Upper lobe of right lung (tissue), 1 donor: ENCODE data around the gene GPRC5C. TPM values are rescaled to one million over a fixed set of nuclear protein-coding genes. Genes with fewer than 3 reads are reported as not detected.
"Not testable (repeated sequence)": the region's sequence is repeated elsewhere in the genome, so short reads cannot be mapped to it uniquely, and the experiment has no call there.

Experiments
- ATAC-seq: fragments of 200-7000 bp; cut with Tn5 transposase; one replicate; pipeline ENCODE4 v1.9.1; 2020; ENCODE audit warnings: mild to moderate bottlenecking, moderate library complexity
- DNase-seq: peaks from one replicate; pipeline ENCODE4 v3.0.0-alpha.2; 2020
- H3K27ac ChIP-seq: fragments of 200-600 bp; one replicate; pipeline ENCODE4 v1.8.0; 2022
- H3K27me3 ChIP-seq: fragments of 200-600 bp; one replicate; pipeline ENCODE4 v1.8.0; 2022; ENCODE audit warnings: mild to moderate bottlenecking
- H3K36me3 ChIP-seq: fragments of 200-600 bp; one replicate; pipeline ENCODE4 v1.8.0; 2022
- H3K4me1 ChIP-seq: fragments of 200-600 bp; one replicate; pipeline ENCODE4 v1.8.0; 2022
- H3K4me3 ChIP-seq: fragments of 200-600 bp; one replicate; pipeline ENCODE4 v1.8.0; 2022; ENCODE audit warnings: mild to moderate bottlenecking
- H3K9me3 ChIP-seq: fragments of 200-600 bp; one replicate; pipeline ENCODE4 v1.8.0; 2022
- CTCF ChIP-seq: fragments of 200-600 bp; IDR thresholded peaks from one replicate; pipeline ENCODE4 v1.8.0; 2022; ENCODE audit warnings: antibody characterized with exemption
- intact Hi-C: fragments of 100-400 bp; cut with DNase I; formaldehyde crosslinking; loops from one replicate; pipeline ENCODE4 v1.11.0; 2022
- total RNA-seq: library from RNA; stranded (reverse); fragmentation: NEBNext Ultra II Directional; extraction: Animal tissue kit (Norgen Biotek cat#: 25700); gene quantifications from one replicate; pipeline ENCODE4 v1.2.1, GENCODE V29; 2021
- donor health status: DM: no; HTN: yes; CAD: no; lungs with severe emphysema.

Gene GPRC5C
- total RNA-seq, 1 donor from 2014 or later = 48.6 TPM

GRCh38 chr17:74403512-74404137 is 28.3 kb upstream of the GPRC5C start:
- Histone ChIP-seq H3K4me1 (no peaks in the 10 kb centered on the region), H3K27ac (no peak overlapping the region), H3K4me3 (no peak overlapping the region), H3K9me3 (no peaks in the 10 kb centered on the region), H3K27me3 (no peaks in the 10 kb centered on the region), H3K36me3 (no peaks in the 10 kb centered on the region)
- no peak for DNase-seq
- ATAC-seq = no peak
- no peak for TF ChIP-seq CTCF
- intact Hi-C loops = no loop called here

DNA sequence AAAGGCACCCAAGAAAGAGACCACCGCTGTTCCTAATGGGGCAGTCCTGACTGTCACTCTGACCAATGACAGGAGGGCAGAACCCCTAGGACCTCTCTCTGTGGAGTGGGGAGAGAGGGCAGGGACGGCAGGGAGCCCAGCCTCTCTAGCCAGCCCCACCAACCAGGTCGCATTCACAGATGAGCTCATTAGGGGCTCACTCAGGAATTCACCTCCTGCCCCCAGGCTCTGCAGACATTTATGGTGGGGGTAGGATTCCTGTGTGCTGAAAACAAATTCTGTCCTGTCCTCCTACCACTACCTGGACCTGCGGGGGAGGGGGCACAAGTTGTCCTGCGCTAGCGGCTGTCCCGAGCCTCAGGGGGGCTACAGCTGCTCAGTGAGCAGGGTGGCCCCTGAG is 27.7 kb upstream of the GPRC5C start:
- no peak for TF ChIP-seq CTCF
- no peak overlapping the region for H3K4me3 ChIP-seq
- no peaks in the 10 kb centered on the region for H3K9me3 ChIP-seq
- H3K36me3 ChIP-seq = no peaks in the 10 kb centered on the region
- DNase-seq = no peak
- no peak overlapping the region for H3K27ac ChIP-seq
- intact Hi-C loops = no loop called here
- H3K4me1 ChIP-seq = no peaks in the 10 kb centered on the region
- no peaks in the 10 kb centered on the region for H3K27me3 ChIP-seq
- ATAC-seq = no peak

DNA sequence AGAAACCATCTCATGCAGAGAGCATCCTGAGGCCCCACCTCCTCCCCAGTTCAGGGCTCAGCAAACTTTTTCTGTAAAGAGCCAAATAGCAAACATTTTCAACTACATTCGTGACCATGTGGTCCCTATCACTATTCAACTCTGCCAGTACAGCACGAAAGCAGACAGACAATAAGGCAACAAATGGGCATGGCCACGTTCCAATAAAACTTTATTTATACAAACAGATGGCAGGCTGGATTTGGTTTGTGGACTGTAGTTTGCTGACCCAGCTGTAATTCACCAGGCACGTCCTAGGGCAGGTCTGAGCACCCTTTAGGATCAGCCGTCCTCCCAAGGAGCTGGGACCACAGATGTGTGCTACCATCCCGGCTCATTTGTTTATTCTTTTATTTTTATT is 27.1 kb upstream of the GPRC5C start:
- no peaks in the 10 kb centered on the region for H3K4me1 ChIP-seq
- H3K27ac ChIP-seq = no peak overlapping the region
- DNase-seq (no peak), ATAC-seq (no peak)
- H3K36me3 ChIP-seq = no peaks in the 10 kb centered on the region
- no peaks in the 10 kb centered on the region for H3K27me3 ChIP-seq
- H3K9me3 ChIP-seq = no peaks in the 10 kb centered on the region
- no peak overlapping the region for H3K4me3 ChIP-seq
- TF ChIP-seq CTCF = no peak
- intact Hi-C loops = no loop called here

- intact Hi-C loops, H3K4me1 ChIP-seq, H3K36me3 ChIP-seq, H3K9me3 ChIP-seq, H3K27ac ChIP-seq, H3K27me3 ChIP-seq, DNase-seq, ATAC-seq, H3K4me3 ChIP-seq: not testable (repeated sequence)
Measured at GRCh38 chr17:74405311-74405710, 26.6 kb upstream of the GPRC5C start.

- Histone ChIP-seq H3K27ac (no peak overlapping the region), H3K27me3 (no peaks in the 10 kb centered on the region), H3K9me3 (no peaks in the 10 kb centered on the region), H3K36me3 (no peaks in the 10 kb centered on the region), H3K4me3 (no peak overlapping the region), H3K4me1 (no peaks in the 10 kb centered on the region)
- no peak for DNase-seq
- intact Hi-C loops = no loop called here
- TF ChIP-seq CTCF = no peak
- no peak for ATAC-seq
Measured at GRCh38 chr17:74407384-74407783, 24.5 kb upstream of the GPRC5C start.

GRCh38 chr17:74408262-74408661 is 23.6 kb upstream of the GPRC5C start:
- H3K27me3 ChIP-seq = no peaks in the 10 kb centered on the region
- H3K36me3 ChIP-seq = no peaks in the 10 kb centered on the region
- intact Hi-C loops = no loop called here
- ATAC-seq = peak; percentile 74
- no peaks in the 10 kb centered on the region for H3K4me1 ChIP-seq
- no peak for TF ChIP-seq CTCF
- no peak overlapping the region for H3K4me3 ChIP-seq
- DNase-seq = peak; percentile 72
- no peak overlapping the region for H3K27ac ChIP-seq
- no peaks in the 10 kb centered on the region for H3K9me3 ChIP-seq
